ENCODE results near the gene P4HA1. TPM values are rescaled to one million over a fixed set of nuclear protein-coding genes. Genes with fewer than 3 reads are reported as not detected.
"Not testable (repeated sequence)": the region's sequence is repeated elsewhere in the genome, so short reads cannot be mapped to it uniquely, and the experiment has no call there.

The P4HA1 gene
- total and polyA plus RNA-seq, 12 donors = 9.2 to 109 (median 45.1) TPM

DNA sequence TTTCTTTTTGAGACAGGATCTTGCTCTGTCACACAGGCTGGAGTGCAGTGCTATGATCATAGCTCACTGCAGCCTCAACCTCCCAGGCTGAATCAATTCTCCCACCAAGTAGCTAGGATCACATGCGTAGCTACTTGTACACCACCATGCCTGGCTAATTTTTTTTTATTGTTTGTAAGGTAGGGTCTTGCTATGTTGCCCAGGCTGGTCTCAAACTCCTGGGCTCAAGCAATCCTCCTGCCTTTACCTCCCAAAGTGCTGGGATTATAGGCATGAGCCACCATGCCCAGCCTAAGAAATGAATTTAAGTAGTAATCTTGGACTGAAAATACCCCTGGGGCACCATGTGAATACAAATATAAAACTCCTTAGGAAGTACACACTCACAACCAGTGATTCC, 19.4 kb upstream of the P4HA1 start:
- no peaks in the 10 kb centered on the region for H3K27me3 ChIP-seq
- H3K9me3 ChIP-seq (replicated peaks in 1 of 3) = no peaks in the 10 kb centered on the region
- H3K27ac ChIP-seq = no peak overlapping the region
- peaks cover 22 to 30% of the 10 kb centered on the region in 2 donors for H3K4me1 ChIP-seq (replicated peaks in 1 of 2)
- no peak for DNase-seq
- 89 to 100% (median 97%) methylated on average over 1 of the region's 1 CpG for WGBS, 4 donors
- H3K36me3 ChIP-seq (replicated peaks in 1 of 2) = no peaks in the 10 kb centered on the region
- intact Hi-C loops (cut with DNase I) = no loop called here
- TF ChIP-seq CTCF (IDR thresholded peaks at IDR 0.05) = no peak
- no peak for TF ChIP-seq POLR2A (IDR thresholded peaks at IDR 0.05)
- no peak overlapping the region for H3K4me3 ChIP-seq

DNA sequence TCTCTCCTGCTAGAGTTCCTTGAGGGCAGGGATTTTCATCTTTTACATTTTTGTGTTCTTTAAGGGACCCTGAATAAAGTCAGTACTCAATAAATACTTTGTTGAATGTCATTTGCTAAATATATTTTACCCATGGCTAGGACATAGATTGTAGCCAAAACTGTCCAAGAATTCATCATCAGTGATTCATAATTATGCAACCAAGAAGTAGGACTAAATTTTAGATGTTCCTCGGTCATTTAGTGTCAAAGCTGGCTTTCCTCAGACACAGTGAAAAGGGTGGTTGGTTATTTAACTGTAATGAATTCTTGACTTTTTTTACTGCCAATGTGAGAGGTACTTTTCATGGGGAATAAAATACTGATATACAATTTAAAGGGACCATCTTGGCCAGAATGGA, 16.9 kb upstream of the P4HA1 start:
- WGBS, 4 donors = 24 to 43% (median 35%) methylated on average over 1 of the region's 1 CpG
- Histone ChIP-seq H3K4me1 (replicated peaks in 1 of 2) (peaks cover 22 to 23% of the 10 kb centered on the region in 2 donors), H3K36me3 (replicated peaks in 1 of 2) (no peaks in the 10 kb centered on the region), H3K27me3 (no peaks in the 10 kb centered on the region), H3K27ac (peak overlapping the region in 3 of 5 donors; percentile 4 to 55 (median 23)), H3K4me3 (no peak overlapping the region), H3K9me3 (replicated peaks in 1 of 3) (no peaks in the 10 kb centered on the region)
- no peak for DNase-seq
- intact Hi-C loops (cut with DNase I) = no loop called here
- TF ChIP-seq CTCF (IDR thresholded peaks at IDR 0.05) (no peak), POLR2A (IDR thresholded peaks at IDR 0.05) (peak in 1 of 2 donors; percentile 44)

GRCh38 chr10:73112032-73112431, 15.4 kb upstream of the P4HA1 start:
- H3K4me3 ChIP-seq; H3K27me3 ChIP-seq; H3K36me3 ChIP-seq (replicated peaks in 1 of 2); intact Hi-C loops (cut with DNase I); H3K9me3 ChIP-seq (replicated peaks in 1 of 3); DNase-seq: not testable (repeated sequence)
- WGBS, 4 donors = 94 to 98% (median 97%) methylated on average over 13 of the region's 13 CpGs
- H3K4me1 ChIP-seq (replicated peaks in 1 of 2) = peaks cover 12 to 16% of the 10 kb centered on the region in 2 donors
- peak overlapping the region in 3 of 5 donors; percentile 76 to 88 (median 78) for H3K27ac ChIP-seq

GRCh38 chr10:73110345-73110849, 13.7 kb upstream of the P4HA1 start, which contains the start of gene NUDT13:
Gene NUDT13 (plus strand): TSS chr10:73110455. CDS start chr10:73114366, 3,911 bp downstream.
- H3K36me3 ChIP-seq (replicated peaks in 1 of 2) = no peaks in the 10 kb centered on the region
- peaks cover 12 to 16% of the 10 kb centered on the region in 2 donors for H3K4me1 ChIP-seq (replicated peaks in 1 of 2)
- H3K4me3 ChIP-seq = peak within 1 kb of the TSS in 3 of 4 donors; percentile 41 to 65 (median 65)
- H3K27ac ChIP-seq = peak within 1 kb of the TSS; percentile 71 to 88 (median 78)
- TF ChIP-seq CTCF (IDR thresholded peaks at IDR 0.05) (no peak), POLR2A (IDR thresholded peaks at IDR 0.05) (peak in 1 of 2 donors; percentile 54)
- no peaks in the 10 kb centered on the region for H3K9me3 ChIP-seq (replicated peaks in 1 of 3)
- no peaks in the 10 kb centered on the region for H3K27me3 ChIP-seq
- peak; percentile 73 to 89 (median 78) for DNase-seq
- 0 to 3% (median 1%) methylated on average over 5 of the region's 5 CpGs for WGBS, 4 donors
- intact Hi-C loops (cut with DNase I) = no loop called here

DNA sequence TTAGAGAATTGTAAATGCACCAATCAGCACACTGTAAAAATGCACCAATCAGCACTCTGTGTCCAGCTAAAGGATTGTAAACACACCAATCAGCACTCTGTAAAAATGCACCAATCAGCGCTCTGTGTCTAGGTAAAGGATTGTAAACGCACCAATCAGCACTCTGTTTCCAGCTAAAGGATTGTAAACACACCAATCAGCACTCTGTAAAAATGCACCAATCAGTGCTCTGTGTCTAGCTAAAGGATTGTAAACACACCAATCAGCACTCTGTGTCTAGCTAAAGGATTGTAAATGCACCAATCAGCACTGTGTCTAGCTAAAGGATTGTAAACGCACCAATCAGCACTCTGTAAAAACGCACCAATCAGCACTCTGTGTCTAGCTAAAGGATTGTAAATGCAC, 12.6 kb upstream of the P4HA1 start:
- 81 to 98% (median 91%) methylated on average over 4 of the region's 4 CpGs for WGBS, 4 donors
- H3K36me3 ChIP-seq (replicated peaks in 1 of 2); H3K4me3 ChIP-seq; H3K27me3 ChIP-seq; H3K9me3 ChIP-seq (replicated peaks in 1 of 3); DNase-seq; H3K27ac ChIP-seq; intact Hi-C loops (cut with DNase I): not testable (repeated sequence)
- peaks cover 12 to 16% of the 10 kb centered on the region in 2 donors for H3K4me1 ChIP-seq (replicated peaks in 1 of 2)
